Nasal cavity respiratory epithelium epithelial cell of viscerocranial mucosa (primary cell): ENCODE data around the gene LYRM1. TPM values are rescaled to one million over a fixed set of nuclear protein-coding genes. Genes with fewer than 3 reads are reported as not detected.

Source experiments
- total RNA-seq: library from RNA; depleted of rRNA; stranded (reverse); fragments of >200 nt; gene quantifications from 2 replicates; pipeline ENCODE4 v1.2.3, GENCODE V29; 2014

LYRM1 gene, protein sequence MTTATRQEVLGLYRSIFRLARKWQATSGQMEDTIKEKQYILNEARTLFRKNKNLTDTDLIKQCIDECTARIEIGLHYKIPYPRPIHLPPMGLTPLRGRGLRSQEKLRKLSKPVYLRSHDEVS
- 28.4 and 75.5 TPM in 2 replicates for total RNA-seq

DNA sequence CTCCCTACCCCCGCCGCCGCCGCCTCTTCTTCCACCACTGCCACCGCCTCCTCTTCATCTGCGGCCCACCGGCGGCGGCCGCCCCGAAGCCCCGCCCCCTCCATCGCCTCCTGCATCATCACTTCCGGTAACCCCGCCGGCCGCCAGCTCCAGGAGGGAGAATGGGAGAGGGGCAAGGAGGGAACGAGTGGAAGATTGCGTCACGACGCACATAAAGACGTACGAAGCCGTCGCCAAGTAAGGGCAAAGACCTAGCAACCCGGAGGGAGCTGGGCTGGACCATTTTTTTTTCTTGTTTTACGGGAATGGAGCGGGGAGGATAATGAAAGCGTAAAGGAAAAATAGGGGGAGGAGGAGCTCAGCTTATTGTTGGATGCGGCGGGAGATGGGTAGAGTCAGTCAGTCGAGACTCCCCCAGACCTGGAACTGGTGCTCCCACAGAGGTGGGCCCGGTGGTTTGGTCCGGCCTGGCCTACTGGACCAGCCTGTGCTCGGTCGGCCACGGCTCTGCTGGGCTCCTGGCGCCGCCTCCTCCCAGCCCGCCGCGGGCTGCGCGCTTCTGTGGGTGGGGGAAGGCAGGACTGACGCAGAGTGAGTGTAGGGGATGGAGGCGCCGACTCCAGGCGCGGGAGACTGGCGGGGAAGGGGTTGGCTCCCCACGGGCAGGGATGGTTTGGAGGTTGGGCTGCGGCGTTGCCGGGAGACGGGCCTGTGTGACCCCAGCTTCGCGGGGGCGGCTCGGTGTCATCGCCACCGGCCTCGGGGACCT lies at the start of gene LYRM1, which contains the start of gene DCUN1D3:
Gene LYRM1, plus strand, starts transcription at position 473 of the 769 bp plus-strand sequence. CDS start 14,785 bp downstream, outside the sequence.
Gene DCUN1D3, minus strand, starts transcription at position 60 of the 769 bp plus-strand sequence. CDS start 37,820 bp downstream, outside the sequence.

Other genes starting within 250 kb of the LYRM1 start
- 0.21 TPM in 1 of 2 replicates, not detected in the other for gene ACSM1, start 203.1 kb upstream of the LYRM1 start, total RNA-seq
- 116 and 162 TPM in 2 replicates for gene THUMPD1, start 159.0 kb upstream of the LYRM1 start, total RNA-seq
- gene ACSM3, start 136.8 kb upstream of the LYRM1 start, total RNA-seq: 1.4 and 1.7 TPM in 2 replicates
- gene ERI2, start 94.3 kb upstream of the LYRM1 start, total RNA-seq: 23.6 and 32.2 TPM in 2 replicates
- gene REXO5, start 94.2 kb upstream of the LYRM1 start, total RNA-seq: 1.4 and 1.7 TPM in 2 replicates
- gene DCUN1D3, start 413 bp upstream of the LYRM1 start, total RNA-seq: 17.9 and 33.5 TPM in 2 replicates